Muscle layer of duodenum (tissue), 2 donors: Measurements from ENCODE around the gene HSF4.
A peak's percentile ranks its signal among the peaks of the same experiment; 100 is the strongest.

Experiments used
- H3K27ac ChIP-seq: one replicate; pipeline ENCODE4 v1.7.0; 2013; ENCODE audit warnings: mild to moderate bottlenecking, low read length
- H3K27me3 ChIP-seq: one replicate; pipeline ENCODE4 v1.7.0; 2013; ENCODE audit warnings: low read depth, mild to moderate bottlenecking, control low read depth, low read length
- H3K36me3 ChIP-seq, 2 donors: one replicate each; pipeline ENCODE4 v1.7.0; 2013; ENCODE audit warnings: low read length in 2 of 2, control low read depth in 1 of 2, mild to moderate bottlenecking in 1 of 2; ENCODE audit not compliant: insufficient read depth in 2 of 2, control insufficient read depth in 1 of 2
- H3K4me1 ChIP-seq, 2 donors: one replicate each; pipeline ENCODE4 v1.7.0; 2013; ENCODE audit warnings: low read length in 2 of 2, mild to moderate bottlenecking in 2 of 2, control low read depth in 1 of 2, moderate library complexity in 1 of 2; ENCODE audit not compliant: insufficient read depth in 2 of 2, control insufficient read depth in 1 of 2
- H3K4me3 ChIP-seq, 2 donors: one replicate each; pipeline ENCODE4 v1.7.0; 2013; ENCODE audit warnings: low read length in 2 of 2, low read depth in 1 of 2, mild to moderate bottlenecking in 1 of 2
- H3K9me3 ChIP-seq, 2 donors: one replicate each; pipeline ENCODE4 v1.7.0; 2013; ENCODE audit warnings: low read length in 2 of 2, control low read depth in 1 of 2, mild to moderate bottlenecking in 1 of 2; ENCODE audit not compliant: control insufficient read depth in 1 of 2
- donor health status: healthy.

The HSF4 gene

DNA sequence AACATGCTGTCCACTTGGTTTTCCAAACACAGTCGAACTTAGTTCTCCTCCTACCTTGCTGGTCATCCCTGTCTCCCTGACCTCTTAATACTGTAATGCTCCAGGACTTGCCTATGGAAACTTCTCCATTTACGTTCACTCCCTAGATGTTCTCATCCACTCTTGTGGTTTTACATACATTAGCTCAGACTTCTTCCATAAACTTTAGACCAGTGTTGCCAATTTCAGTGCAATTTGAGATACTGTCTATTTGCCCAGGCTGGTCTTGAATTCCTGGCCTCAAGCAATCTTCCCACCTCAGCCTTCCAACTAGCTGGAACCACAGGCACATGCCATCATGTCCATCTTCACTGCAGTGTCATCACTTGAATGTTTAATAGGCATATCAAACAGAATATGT lies 17.7 kb downstream of the HSF4 start:
- H3K27me3 ChIP-seq = no peaks in the 10 kb centered on the region
- H3K4me3 ChIP-seq = no peak overlapping the region
- no peak overlapping the region for H3K27ac ChIP-seq
- H3K9me3 ChIP-seq = no peaks in the 10 kb centered on the region
- peaks cover 9 to 47% of the 10 kb centered on the region in 2 donors for H3K4me1 ChIP-seq
- no peaks in the 10 kb centered on the region for H3K36me3 ChIP-seq

DNA sequence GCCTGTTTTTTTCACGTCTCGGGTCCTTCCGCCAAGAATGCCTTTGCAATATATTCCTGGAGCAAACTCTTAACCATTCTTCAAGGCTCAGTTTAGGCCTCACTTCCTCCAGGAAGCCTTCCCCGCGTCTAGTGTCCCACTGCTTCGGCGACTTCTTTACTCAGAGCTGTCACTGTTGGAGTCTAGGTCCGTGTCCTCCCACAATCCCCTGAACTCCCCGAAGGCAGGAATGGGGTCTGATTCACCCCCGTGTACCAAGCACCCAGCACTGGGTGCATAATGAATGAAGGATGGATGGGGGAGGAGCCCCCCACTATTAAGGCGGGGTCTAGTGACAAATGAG lies 18.7 kb downstream of the HSF4 start:
- H3K36me3 ChIP-seq = no peaks in the 10 kb centered on the region
- peak overlapping the region; percentile 53 to 85 for H3K4me3 ChIP-seq
- no peaks in the 10 kb centered on the region for H3K27me3 ChIP-seq
- peak overlapping the region; percentile 79 for H3K27ac ChIP-seq
- no peaks in the 10 kb centered on the region for H3K9me3 ChIP-seq
- H3K4me1 ChIP-seq = peaks cover 9 to 38% of the 10 kb centered on the region in 2 donors

GRCh38 chr16:67183627-67184452 lies 19.3 kb downstream of the HSF4 start, which contains the start of gene MATCAP1:
Gene MATCAP1, minus strand, starts transcription at chr16:67183963. Its CDS starts 3,353 bp downstream, at chr16:67180610.
- peak within 1 kb of the TSS; percentile 53 to 85 for H3K4me3 ChIP-seq
- H3K27me3 ChIP-seq = no peaks in the 10 kb centered on the region
- H3K36me3 ChIP-seq = no peaks in the 10 kb centered on the region
- peak within 1 kb of the TSS; percentile 79 for H3K27ac ChIP-seq
- no peaks in the 10 kb centered on the region for H3K9me3 ChIP-seq
- H3K4me1 ChIP-seq = peaks cover 9 to 32% of the 10 kb centered on the region in 2 donors

GRCh38 chr16:67184453-67184994 lies 20.0 kb downstream of the HSF4 start:
- Histone ChIP-seq H3K9me3 (no peaks in the 10 kb centered on the region), H3K4me3 (peak overlapping the region; percentile 53 to 85), H3K27me3 (no peaks in the 10 kb centered on the region), H3K36me3 (no peaks in the 10 kb centered on the region), H3K27ac (no peak overlapping the region), H3K4me1 (peaks cover 9 to 32% of the 10 kb centered on the region in 2 donors)

DNA sequence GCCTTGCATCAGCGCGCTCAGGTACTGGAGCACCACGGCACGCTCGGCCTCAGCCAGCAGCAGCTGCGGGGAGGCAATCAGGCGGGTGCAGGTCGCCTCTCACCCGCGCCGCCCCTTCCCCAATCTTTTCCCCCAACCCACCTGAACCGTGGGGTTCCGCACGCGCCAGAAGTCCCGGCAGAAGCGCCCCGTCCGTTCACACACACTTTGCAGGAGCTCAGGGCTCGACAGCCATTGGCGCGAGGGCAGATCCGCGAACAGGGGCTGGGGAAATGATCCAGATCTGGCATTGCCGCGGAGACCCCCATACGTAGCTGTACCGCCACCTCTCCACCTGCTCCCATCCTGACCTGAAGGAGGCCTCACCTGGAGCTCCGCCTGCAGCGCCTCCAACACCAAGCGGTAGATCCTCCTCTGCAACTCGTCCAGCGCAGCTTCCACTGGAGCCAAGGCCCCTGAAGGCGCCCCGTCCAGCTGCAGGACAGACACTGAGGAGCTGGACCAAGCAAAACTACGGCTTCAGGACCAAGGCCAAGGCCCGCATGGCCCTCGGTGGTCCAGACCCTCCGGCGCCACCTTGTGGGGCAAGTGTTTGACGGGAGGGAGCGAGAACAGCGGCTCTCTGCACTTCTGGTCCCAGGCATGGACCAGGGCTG lies 20.6 kb downstream of the HSF4 start:
- H3K4me1 ChIP-seq = peaks cover 9 to 32% of the 10 kb centered on the region in 2 donors
- no peaks in the 10 kb centered on the region for H3K36me3 ChIP-seq
- H3K9me3 ChIP-seq = no peaks in the 10 kb centered on the region
- no peaks in the 10 kb centered on the region for H3K27me3 ChIP-seq
- H3K4me3 ChIP-seq = peak overlapping the region in 1 of 2 donors; percentile 85
- H3K27ac ChIP-seq = no peak overlapping the region

GRCh38 chr16:67185651-67186134 lies 21.1 kb downstream of the HSF4 start:
- peak overlapping the region in 1 of 2 donors; percentile 85 for H3K4me3 ChIP-seq
- H3K9me3 ChIP-seq = no peaks in the 10 kb centered on the region
- H3K27ac ChIP-seq = no peak overlapping the region
- H3K4me1 ChIP-seq = peaks cover 9 to 32% of the 10 kb centered on the region in 2 donors
- H3K36me3 ChIP-seq = no peaks in the 10 kb centered on the region
- H3K27me3 ChIP-seq = no peaks in the 10 kb centered on the region

- no peaks in the 10 kb centered on the region for H3K36me3 ChIP-seq
- no peak overlapping the region for H3K4me3 ChIP-seq
- H3K4me1 ChIP-seq = peaks cover 9 to 34% of the 10 kb centered on the region in 2 donors
- no peaks in the 10 kb centered on the region for H3K27me3 ChIP-seq
- H3K27ac ChIP-seq = no peak overlapping the region
- H3K9me3 ChIP-seq = no peaks in the 10 kb centered on the region
Observed at GRCh38 chr16:67186550-67186950, 22.0 kb downstream of the HSF4 start.

- Histone ChIP-seq H3K36me3 (no peaks in the 10 kb centered on the region), H3K4me3 (no peak overlapping the region), H3K9me3 (no peaks in the 10 kb centered on the region), H3K4me1 (peaks cover 6 to 34% of the 10 kb centered on the region in 2 donors), H3K27ac (no peak overlapping the region), H3K27me3 (no peaks in the 10 kb centered on the region)
Observed at GRCh38 chr16:67187175-67187890, 22.8 kb downstream of the HSF4 start.

DNA sequence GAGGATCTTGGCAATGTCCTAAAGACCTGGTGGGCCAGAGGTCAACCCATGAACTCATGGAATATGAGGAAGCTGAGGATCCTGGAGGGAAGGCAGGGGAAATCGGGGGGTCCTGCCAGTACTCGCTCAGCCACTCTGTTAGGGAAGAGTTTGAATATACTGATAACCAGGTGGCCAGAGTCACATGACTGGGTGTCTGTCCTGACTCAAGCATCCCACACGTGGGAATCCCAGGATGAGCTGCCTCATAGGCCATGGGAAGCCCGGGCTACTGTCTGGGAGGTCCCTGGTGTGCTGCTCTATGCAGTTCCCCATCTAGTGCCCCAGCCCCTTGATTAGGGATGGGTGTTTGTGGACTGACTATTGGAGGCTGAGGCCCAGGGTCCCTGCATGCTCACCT lies 23.8 kb downstream of the HSF4 start:
- peaks cover 8 to 36% of the 10 kb centered on the region in 2 donors for H3K4me1 ChIP-seq

DNA sequence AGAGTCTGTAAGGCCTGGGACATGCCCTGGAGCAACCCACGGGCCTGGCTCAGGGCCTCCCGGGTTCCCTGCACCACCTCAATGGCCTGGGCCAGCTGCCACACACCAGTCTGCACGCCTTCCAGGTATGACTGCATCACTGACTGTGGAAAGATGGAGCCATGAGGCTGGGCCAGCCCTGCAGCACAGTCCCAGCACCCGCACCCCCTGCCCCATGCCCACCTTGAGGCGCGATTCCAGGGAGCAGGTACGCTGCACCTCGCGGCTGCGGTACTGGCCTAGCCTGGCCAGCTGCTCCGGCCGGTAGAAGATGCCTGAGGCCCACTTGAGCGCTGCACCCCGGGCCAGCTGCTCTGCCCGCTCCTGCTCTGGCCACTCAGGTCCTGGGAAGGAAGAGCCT lies 24.3 kb downstream of the HSF4 start:
- Histone ChIP-seq H3K27ac (no peak overlapping the region), H3K4me3 (no peak overlapping the region), H3K36me3 (peaks cover 1 to 2% of the 10 kb centered on the region in 2 donors), H3K4me1 (peaks cover 12 to 40% of the 10 kb centered on the region in 2 donors), H3K9me3 (no peaks in the 10 kb centered on the region), H3K27me3 (no peaks in the 10 kb centered on the region)

More for the DNA sequence above, 23.8 kb downstream of the HSF4 start:
- H3K9me3 ChIP-seq = no peaks in the 10 kb centered on the region
- H3K27ac ChIP-seq = no peak overlapping the region
- H3K4me3 ChIP-seq = no peak overlapping the region
- H3K27me3 ChIP-seq = no peaks in the 10 kb centered on the region
- no peaks in the 10 kb centered on the region for H3K36me3 ChIP-seq

GRCh38 chr16:67190041-67190440 lies 25.5 kb downstream of the HSF4 start, which contains the start of gene EXOC3L1:
Gene EXOC3L1, minus strand, starts transcription at chr16:67190136. Its CDS starts 460 bp downstream, at chr16:67189676.
- H3K4me1 ChIP-seq = peaks cover 15 to 36% of the 10 kb centered on the region in 2 donors
- H3K36me3 ChIP-seq = peaks cover 14% of the 10 kb centered on the region in 2 donors
- H3K4me3 ChIP-seq = no peak within 1 kb of the TSS
- H3K27ac ChIP-seq = no peak within 1 kb of the TSS
- H3K9me3 ChIP-seq = no peaks in the 10 kb centered on the region
- no peaks in the 10 kb centered on the region for H3K27me3 ChIP-seq
